HEK293T (cell line): ENCODE results near the gene CDH13.

Experiments used
- ARNT ChIP-seq: fragments of 450-650 bp; IDR thresholded peaks from 2 replicates; pipeline ENCODE4 v1.6.1; 2017; ENCODE audit warnings: mild to moderate bottlenecking
- BHLHE40 ChIP-seq: fragments of 450-650 bp; IDR thresholded peaks from 2 replicates; pipeline ENCODE4 v1.6.1; 2016; ENCODE audit warnings: mild to moderate bottlenecking, moderate library complexity, borderline replicate concordance
- ELF4 ChIP-seq: fragments of 450-650 bp; IDR thresholded peaks from 2 replicates; pipeline ENCODE4 v1.6.1; 2017; ENCODE audit warnings: antibody characterized with exemption
- FOXK2 ChIP-seq: fragments of 450-650 bp; IDR thresholded peaks from 2 replicates; pipeline ENCODE4 v1.6.1; 2016; ENCODE audit warnings: mild to moderate bottlenecking
- FOXM1 ChIP-seq: fragments of 450-650 bp; IDR thresholded peaks from 2 replicates; pipeline ENCODE4 v1.6.1; 2017; ENCODE audit warnings: mild to moderate bottlenecking, borderline replicate concordance
- L3MBTL2 ChIP-seq: fragments of 450-650 bp; conservative IDR thresholded peaks from 2 replicates; pipeline ENCODE4 v1.6.1; 2016; ENCODE audit warnings: mild to moderate bottlenecking
- LEF1 ChIP-seq: fragments of 450-650 bp; IDR thresholded peaks from 2 replicates; pipeline ENCODE4 v1.6.1; 2017; ENCODE audit warnings: mild to moderate bottlenecking, borderline replicate concordance
- NFRKB ChIP-seq: fragments of 450-650 bp; IDR thresholded peaks from 2 replicates; pipeline ENCODE4 v1.6.1; 2016; ENCODE audit warnings: mild to moderate bottlenecking, moderate library complexity
- PKNOX1 ChIP-seq: fragments of 450-650 bp; IDR thresholded peaks from 2 replicates; pipeline ENCODE4 v1.6.1; 2016
- SP1 ChIP-seq: fragments of 450-650 bp; IDR thresholded peaks from 2 replicates; pipeline ENCODE4 v1.6.1; 2017
- SUZ12 ChIP-seq: fragments of 450-650 bp; IDR thresholded peaks from 2 replicates; pipeline ENCODE4 v1.6.1; 2016; ENCODE audit warnings: mild to moderate bottlenecking
- TARDBP ChIP-seq: fragments of 450-650 bp; IDR thresholded peaks from 2 replicates; pipeline ENCODE4 v1.6.1; 2016
- ZNF384 ChIP-seq: fragments of 450-650 bp; IDR thresholded peaks from 2 replicates; pipeline ENCODE4 v1.6.1; 2016

- no peak for TF ChIP-seq SP1
- TF ChIP-seq ARNT: no peak
- TF ChIP-seq SUZ12: no peak
- TF ChIP-seq FOXK2: no peak
- TF ChIP-seq ELF4: no peak
- no peak for TF ChIP-seq TARDBP
- TF ChIP-seq PKNOX1: no peak
- no peak for TF ChIP-seq FOXM1
- no peak for TF ChIP-seq L3MBTL2
- no peak for TF ChIP-seq BHLHE40
- TF ChIP-seq NFRKB: no peak
- no peak for TF ChIP-seq LEF1
- TF ChIP-seq ZNF384: no peak
These were observed 48.5 kb downstream of the CDH13 start for GRCh38 chr16:82675300-82675699.
